ENCODE measurements around the gene ERBB4.

Gene ERBB4

GRCh38 chr2:212364112-212364985 lies 174.3 kb downstream of the ERBB4 start:
- DNase-seq (ENCODE audit: low spot score), result no peak

GRCh38 chr2:212361174-212361756 lies 177.3 kb downstream of the ERBB4 start:
- DNase-seq (ENCODE audit: low spot score), result no peak

- DNase-seq (ENCODE audit: low spot score), result no peak
Measured at GRCh38 chr2:212360068-212360460, 178.5 kb downstream of the ERBB4 start.

GRCh38 chr2:212359425-212360067 lies 179.1 kb downstream of the ERBB4 start:
- DNase-seq (ENCODE audit: low spot score), result peak; percentile 84

- DNase-seq (ENCODE audit: low spot score), result no peak
Measured at GRCh38 chr2:212357606-212358005, 181.0 kb downstream of the ERBB4 start.

GRCh38 chr2:212354382-212354781 lies 184.2 kb downstream of the ERBB4 start:
- no peak for DNase-seq (ENCODE audit: low spot score)

- DNase-seq (ENCODE audit: low spot score), result no peak
Measured at GRCh38 chr2:212348501-212348900, 190.1 kb downstream of the ERBB4 start.

- no peak for DNase-seq (ENCODE audit: low spot score)
Measured at GRCh38 chr2:212346865-212347264, 191.7 kb downstream of the ERBB4 start.

- no peak for DNase-seq (ENCODE audit: low spot score)
Measured at GRCh38 chr2:212345966-212346365, 192.6 kb downstream of the ERBB4 start.

- no peak for DNase-seq (ENCODE audit: low spot score)
Measured at GRCh38 chr2:212344131-212344530, 194.5 kb downstream of the ERBB4 start.

GRCh38 chr2:212343167-212343566 lies 195.4 kb downstream of the ERBB4 start:
- no peak for DNase-seq (ENCODE audit: low spot score)

- peak; percentile 96 for DNase-seq (ENCODE audit: low spot score)
Measured at GRCh38 chr2:212337486-212338343, 200.9 kb downstream of the ERBB4 start.

GRCh38 chr2:212337036-212337435 lies 201.6 kb downstream of the ERBB4 start:
- DNase-seq (ENCODE audit: low spot score), result no peak

- peak; percentile 29 for DNase-seq (ENCODE audit: low spot score)
Measured at GRCh38 chr2:212330263-212330662, 208.3 kb downstream of the ERBB4 start.

GRCh38 chr2:212328712-212329496 lies 209.7 kb downstream of the ERBB4 start:
- no peak for DNase-seq (ENCODE audit: low spot score)

- DNase-seq (ENCODE audit: low spot score), result no peak
Measured at GRCh38 chr2:212328136-212328535, 210.5 kb downstream of the ERBB4 start.

GRCh38 chr2:212327171-212327809 lies 211.3 kb downstream of the ERBB4 start:
- no peak for DNase-seq (ENCODE audit: low spot score)

GRCh38 chr2:212318636-212319035 lies 220.0 kb downstream of the ERBB4 start:
- DNase-seq (ENCODE audit: low spot score), result no peak

GRCh38 chr2:212314680-212315079 lies 223.9 kb downstream of the ERBB4 start:
- DNase-seq (ENCODE audit: low spot score), result no peak

- DNase-seq (ENCODE audit: low spot score), result peak; percentile 61
Measured at GRCh38 chr2:212311807-212312404, 226.7 kb downstream of the ERBB4 start.
